K562 (cell line): ENCODE results near the gene SPAG4. TPM values are rescaled to one million over a fixed set of nuclear protein-coding genes. Genes with fewer than 3 reads are reported as not detected.

ENCODE experiments used
- ATAC-seq: fragments of 200-7000 bp; cut with Tn5 transposase; 3 replicates; pipeline ENCODE4 v1.9.1; 2020; ENCODE audit warnings: moderate library complexity
- BruUV-seq: library from RNA; stranded (reverse); fragments of 400-500 nt; replicated peaks from 2 replicates; lab custom pipeline; 2021; lab: Mats Ljungman, UMichigan
- CTCF ChIA-PET: fragments of 300-600 bp; formaldehyde crosslinking; extraction: SDS; loops from one replicate; lab custom pipeline; 2021; ENCODE audit warnings: low intra/inter-chr PET ratio; lab: Yijun Ruan, JAX
- POLR2A ChIA-PET: fragments of 300-600, 350-650 bp; sonication (Branson Sonifier 250); formaldehyde crosslinking; extraction: SDS; loops from one replicate; lab custom pipeline; 2021; ENCODE audit warnings: antibody characterized with exemption, inconsistent platforms; lab: Yijun Ruan, JAX
- DNase-seq, 4 experiments: peaks; one replicate each; pipeline versions ENCODE4 v3.0.0 to v3.0.0-alpha.2; 2011 to 2018; ENCODE audit warnings: low spot score in 3 of 4, mixed read lengths in 3 of 4; ENCODE audit errors: extremely low read depth in 1 of 4
- FAIRE-seq: peaks from 2 replicates; lab custom pipeline; 2011; peaks lifted over from hg19 to GRCh38; lab: Jason Lieb, UNC
- H2AFZ ChIP-seq: 2 replicates; pipeline ENCODE4 v1.6.0; 2011; ENCODE audit warnings: low read depth, low read length, control low read depth, inconsistent platforms
- H3K27ac ChIP-seq: fragments of 200-600 bp; 3 replicates; pipeline ENCODE4 v1.8.0; 2011; ENCODE audit warnings: low read depth, mild to moderate bottlenecking, control low read depth, inconsistent platforms, low read length, moderate library complexity, mixed read lengths; ENCODE audit errors: extremely low read depth
- H3K27me3 ChIP-seq, 2 experiments: fragments of 300-600 bp in 1 of 2; 2 replicates in 1 of 2; 3 replicates in 1 of 2; pipeline versions ENCODE4 v1.6.0 to v1.8.0; 2011; ENCODE audit warnings: inconsistent platforms in 2 of 2, low read length in 2 of 2, mild to moderate bottlenecking in 1 of 2, mixed read lengths in 1 of 2, moderate library complexity in 1 of 2; ENCODE audit not compliant: control insufficient read depth in 2 of 2, insufficient read depth in 2 of 2
- H3K36me3 ChIP-seq: fragments of 300-600 bp; 3 replicates; pipeline ENCODE4 v1.8.0; 2011; ENCODE audit warnings: mild to moderate bottlenecking, low read length, inconsistent platforms; ENCODE audit not compliant: control insufficient read depth, insufficient read depth
- H3K4me1 ChIP-seq, 2 experiments: fragments of 200-600 bp in 1 of 2; replicated peaks in 1 of 2; 2 replicates in 1 of 2; 3 replicates in 1 of 2; pipeline versions ENCODE4 v1.5.1 to v1.8.0; 2011; ENCODE audit warnings: inconsistent platforms in 2 of 2, low read length in 2 of 2, mild to moderate bottlenecking in 1 of 2, mixed read lengths in 1 of 2, moderate library complexity in 1 of 2; ENCODE audit not compliant: control insufficient read depth in 2 of 2, insufficient read depth in 2 of 2
- H3K4me2 ChIP-seq: 2 replicates; pipeline ENCODE4 v1.6.1; 2011; ENCODE audit warnings: low read length, control low read depth, inconsistent platforms, mixed read lengths; ENCODE audit not compliant: insufficient read depth
- H3K4me3 ChIP-seq: fragments of 200-600 bp; sonication (generic), shearing (Covaris generic); 2 replicates; pipeline ENCODE4 v1.5.1; 2016; ENCODE audit warnings: control low read depth, inconsistent platforms
- H3K79me2 ChIP-seq: fragments of 200-600 bp; 3 replicates; pipeline ENCODE4 v1.8.0; 2011; ENCODE audit warnings: low read length, inconsistent platforms; ENCODE audit not compliant: control insufficient read depth, insufficient read depth
- H3K9ac ChIP-seq, 2 experiments: 2 replicates each; pipeline versions ENCODE4 v1.6.0 to v1.6.1; 2011; ENCODE audit warnings: low read depth in 2 of 2, low read length in 2 of 2, control low read depth in 1 of 2, inconsistent platforms in 1 of 2, mild to moderate bottlenecking in 1 of 2, mixed read lengths in 1 of 2; ENCODE audit not compliant: insufficient read depth in 1 of 2
- H3K9me1 ChIP-seq: one replicate; pipeline ENCODE4 v1.6.0; 2011; ENCODE audit warnings: inconsistent platforms, mild to moderate bottlenecking, low read length, moderate library complexity; ENCODE audit not compliant: control insufficient read depth, insufficient read depth
- H3K9me3 ChIP-seq: replicated peaks from 2 replicates; pipeline ENCODE4 v1.5.1; 2011; ENCODE audit warnings: low read depth, low read length, inconsistent platforms; ENCODE audit not compliant: control insufficient read depth, insufficient read depth
- H4K20me1 ChIP-seq: replicated peaks from 2 replicates; pipeline ENCODE4 v1.6.1; 2011; ENCODE audit warnings: low read length, inconsistent platforms, mixed read lengths; ENCODE audit not compliant: control insufficient read depth, insufficient read depth
- RAD21 ChIP-seq, 2 experiments: fragments of 250-450 bp in 1 of 2; fragments of 450-650 bp in 1 of 2; sonication (Bioruptor Pico) in 1 of 2; formaldehyde crosslinking in 1 of 2; IDR thresholded peaks in 1 of 2; conservative IDR thresholded peaks in 1 of 2; 2 replicates each; pipeline versions ENCODE4 v1.4.0 to v1.8.0; 2020 to 2022; ENCODE audit warnings: mild to moderate bottlenecking in 2 of 2, moderate library complexity in 1 of 2
- SAFB ChIP-seq: fragments of 200-400 bp; formaldehyde crosslinking; IDR thresholded peaks from 2 replicates; pipeline ENCODE4 v1.6.1; 2017; ENCODE audit warnings: low read depth, low read length, borderline replicate concordance
- U2AF1 ChIP-seq: fragments of 200-400 bp; formaldehyde crosslinking; optimal IDR thresholded peaks from 2 replicates; pipeline ENCODE3; 2017; ENCODE audit warnings: mild to moderate bottlenecking, low read depth, low read length, moderate library complexity
- YY1 ChIP-seq, 3 experiments: IDR thresholded peaks; 2 replicates each; pipeline ENCODE4 v1.6.1; 2011; ENCODE audit warnings: low read length in 2 of 3, mild to moderate bottlenecking in 2 of 3, moderate library complexity in 2 of 3, borderline replicate concordance in 1 of 3, control low read depth in 1 of 3, low read depth in 1 of 3; ENCODE audit not compliant: insufficient read depth in 3 of 3, insufficient replicate concordance in 2 of 3, control insufficient read depth in 1 of 3, insufficient read length in 1 of 3; ENCODE audit errors: extremely low read depth in 1 of 3
- WGBS: fragments of 100-300 bp; shearing (Covaris generic); methylation state at CpG from one replicate; pipeline ENCODE4 v1.1.6; 2016; ENCODE audit warnings: low coverage, mixed read lengths; ENCODE audit not compliant: insufficient coverage; ENCODE audit errors: missing lambda C conversion rate; 5-methylcytosine and 5-hydroxymethylcytosine counted together
- in situ Hi-C: fragments of 300-500 bp; cut with MboI; formaldehyde crosslinking; loops from 4 replicates; pipeline ENCODE4 v1.15.0; 2018; ENCODE audit warnings: inconsistent platforms, mixed read lengths
- intact Hi-C: fragments of 100-400 bp; cut with micrococcal nuclease; formaldehyde crosslinking; loops from 2 replicates; pipeline ENCODE4 v1.14.2; 2022
- polyA plus RNA-seq, 8 experiments: library from polyadenylated mRNA; depleted of rRNA in 4 of 8; stranded (reverse) in 5 of 8; unstranded in 3 of 8; fragments of >200 nt; fragmentation: Nextera tagmentation in 2 of 8; fragmentation: Illumina TruSeq in 1 of 8; extraction: Ambion mirVana in 2 of 8; extraction: Trizol in 1 of 8; gene quantifications; 2 replicates each; pipeline versions ENCODE4 v1.2.1 to v1.2.3, GENCODE V29; 2011 to 2014; ENCODE audit warnings: inconsistent platforms in 1 of 8, missing spikeins in 1 of 8
- total RNA-seq, 7 experiments: library from RNA; depleted of rRNA in 6 of 7; stranded (reverse); fragments of >200 nt in 6 of 7; fragmentation: Illumina TruSeq in 2 of 7; extraction: Trizol in 2 of 7; gene quantifications; 2 replicates each; pipeline versions ENCODE4 v1.2.1 to v1.2.3, GENCODE V29; 2011 to 2021; ENCODE audit warnings: low replicate concordance in 1 of 7
- TF ChIP-seq, protein P1 (sequence below): fragments of 450-650 bp; IDR thresholded peaks from 2 replicates; pipeline ENCODE4 v1.6.1; 2014; ENCODE audit warnings: low read depth, mild to moderate bottlenecking, moderate library complexity, borderline replicate concordance
- TF ChIP-seq, protein P2 (sequence below), 3 experiments: IDR thresholded peaks in 2 of 3; conservative IDR thresholded peaks in 1 of 3; 2 replicates each; pipeline ENCODE4 v1.5.1; 2011 to 2012; ENCODE audit warnings: low read length in 3 of 3, mild to moderate bottlenecking in 3 of 3, control low read depth in 2 of 3, improper control_type of control experiment in 1 of 3, inconsistent platforms in 1 of 3, low read depth in 1 of 3, mixed read lengths in 1 of 3, moderate library complexity in 1 of 3; ENCODE audit not compliant: insufficient read depth in 2 of 3
- TF ChIP-seq, protein P3 (sequence below): sonication (generic); IDR thresholded peaks from 2 replicates; pipeline ENCODE4 v1.6.1; 2016
- TF ChIP-seq, protein P4 (sequence below): IDR thresholded peaks from 2 replicates; pipeline ENCODE4 v1.6.1; 2011; ENCODE audit warnings: borderline replicate concordance, low read depth, mild to moderate bottlenecking, moderate library complexity, low read length; ENCODE audit not compliant: insufficient read depth, poor library complexity, severe bottlenecking

SPAG4 gene
- total and polyA plus RNA-seq, 9 of the 15 experiments (the other 6 are each of a cell fraction or from before 2014, with no cell fraction given): 1.6 to 11.4 (median 4.6) TPM

DNA sequence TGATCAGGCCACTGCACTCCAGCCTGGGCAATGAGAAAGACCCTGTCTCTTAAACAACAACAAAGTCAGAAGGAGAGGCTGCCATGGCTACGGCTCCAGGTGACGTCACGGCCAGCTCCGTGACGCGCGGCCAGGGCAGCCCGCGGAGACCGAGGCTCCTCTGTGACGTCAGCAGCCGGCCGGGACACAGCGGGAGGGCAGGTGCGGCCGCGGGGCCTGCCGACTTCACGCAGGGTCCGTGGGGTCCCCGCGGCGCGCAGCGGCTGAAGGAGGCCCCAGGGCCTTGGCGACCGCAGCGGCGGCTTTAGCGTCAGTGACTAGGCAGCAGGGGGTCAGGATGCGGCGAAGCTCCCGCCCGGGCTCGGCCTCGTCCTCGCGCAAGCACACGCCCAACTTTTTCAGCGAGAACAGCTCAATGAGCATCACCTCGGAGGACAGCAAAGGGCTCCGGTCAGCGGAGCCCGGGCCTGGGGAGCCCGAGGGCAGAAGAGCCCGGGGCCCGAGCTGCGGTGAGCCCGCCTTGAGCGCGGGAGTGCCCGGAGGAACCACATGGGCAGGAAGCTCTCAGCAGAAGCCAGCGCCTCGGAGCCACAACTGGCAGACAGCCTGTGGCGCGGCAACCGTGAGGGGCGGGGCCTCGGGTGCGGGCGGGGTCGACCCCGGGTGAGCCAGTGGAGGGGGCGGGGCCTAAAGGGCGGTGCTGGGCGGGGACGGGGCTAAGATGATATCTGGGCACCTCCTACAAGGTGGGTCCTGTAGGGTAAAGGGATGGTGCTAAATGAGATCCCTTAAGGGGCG is at the start of gene SPAG4 (continued):
- TF ChIP-seq SAFB: peak; percentile 52; the same call in 1 of the 2 replicates
- TF ChIP-seq, protein P1, sequence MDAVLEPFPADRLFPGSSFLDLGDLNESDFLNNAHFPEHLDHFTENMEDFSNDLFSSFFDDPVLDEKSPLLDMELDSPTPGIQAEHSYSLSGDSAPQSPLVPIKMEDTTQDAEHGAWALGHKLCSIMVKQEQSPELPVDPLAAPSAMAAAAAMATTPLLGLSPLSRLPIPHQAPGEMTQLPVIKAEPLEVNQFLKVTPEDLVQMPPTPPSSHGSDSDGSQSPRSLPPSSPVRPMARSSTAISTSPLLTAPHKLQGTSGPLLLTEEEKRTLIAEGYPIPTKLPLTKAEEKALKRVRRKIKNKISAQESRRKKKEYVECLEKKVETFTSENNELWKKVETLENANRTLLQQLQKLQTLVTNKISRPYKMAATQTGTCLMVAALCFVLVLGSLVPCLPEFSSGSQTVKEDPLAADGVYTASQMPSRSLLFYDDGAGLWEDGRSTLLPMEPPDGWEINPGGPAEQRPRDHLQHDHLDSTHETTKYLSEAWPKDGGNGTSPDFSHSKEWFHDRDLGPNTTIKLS: peak; percentile 76; the same call in 1 of the 2 replicates
- TF ChIP-seq U2AF1: peak; percentile 53
- TF ChIP-seq, all 486 proteins: peak for 130

DNA sequence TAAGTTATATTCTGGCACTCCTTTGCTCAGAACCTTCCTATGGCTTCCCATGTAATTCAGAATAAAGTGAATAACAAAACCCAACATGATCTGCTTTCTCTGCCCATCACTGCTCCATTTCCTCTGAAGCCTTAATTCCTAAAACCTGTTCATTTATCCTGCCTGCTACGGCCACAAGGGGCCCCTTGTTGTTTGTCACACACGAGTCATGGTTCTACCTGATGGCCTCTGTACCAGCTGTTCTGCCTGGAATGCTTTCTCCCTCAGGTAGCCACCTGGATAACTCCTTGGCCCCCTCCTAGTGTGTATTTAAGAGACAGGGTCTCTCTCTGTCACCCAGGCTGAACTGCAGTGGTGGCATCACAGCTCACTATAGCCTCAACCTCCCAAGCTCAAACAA is 47.0 kb upstream of the SPAG4 start:
- Histone ChIP-seq H3K4me2 (no peak overlapping the region), H3K79me2 (no peaks in the 10 kb centered on the region), H3K36me3 (no peaks in the 10 kb centered on the region), H3K4me3 (no peak overlapping the region), H3K9me3 (no peaks in the 10 kb centered on the region), H3K27ac (no peak overlapping the region), H3K9ac (no peak overlapping the region), H2AFZ (no peak overlapping the region), H3K27me3 (peaks cover 2 to 12% of the 10 kb centered on the region in 2 experiments; a peak in 4 of 5 replicates), H3K9me1 (no peaks in the 10 kb centered on the region), H3K4me1 (peaks cover 0 to 3% of the 10 kb centered on the region in 2 experiments; a peak in 1 of 5 replicates), H4K20me1 (no peaks in the 10 kb centered on the region)
- DNase-seq (peak; percentile 25 to 47 (median 36)), ATAC-seq (peak; percentile 90), FAIRE-seq (peak; percentile 61)
- no TSS peak for BruUV-seq
- ChIA-PET CTCF (interaction anchor here (0.6 kb wide), 1 partner anchor 144 kb away, joined by 7 read pairs; no protein-coding TSS in a partner anchor), POLR2A (interaction anchor here (1.0 kb wide), 1 partner anchor 10 kb away, joined by 3 read pairs; no protein-coding TSS in a partner anchor)
- intact Hi-C loops (no loop called here), in situ Hi-C loops (no loop called here)
- WGBS: 0% methylated on average over 2 of the region's 2 CpGs
- TF ChIP-seq YY1 (IDR thresholded peaks at IDR 0.05; ENCODE audit: borderline replicate concordance in 1 of 3, control insufficient read depth in 1 of 3, extremely low read depth in 1 of 3, insufficient read depth in 3 of 3, insufficient read length in 1 of 3, insufficient replicate concordance in 2 of 3, low read depth in 1 of 3, low read length in 2 of 3) (peak in 1 of 3 experiments; percentile 15), RAD21 (CRISPR knock-in tag; conservative IDR thresholded peaks at IDR 0.05 in 1 of 2, IDR thresholded peaks at IDR 0.05 in 1 of 2) (peak in 1 of 2 experiments; percentile 17; a peak in 1 of 4 replicates)
- TF ChIP-seq, protein P2, sequence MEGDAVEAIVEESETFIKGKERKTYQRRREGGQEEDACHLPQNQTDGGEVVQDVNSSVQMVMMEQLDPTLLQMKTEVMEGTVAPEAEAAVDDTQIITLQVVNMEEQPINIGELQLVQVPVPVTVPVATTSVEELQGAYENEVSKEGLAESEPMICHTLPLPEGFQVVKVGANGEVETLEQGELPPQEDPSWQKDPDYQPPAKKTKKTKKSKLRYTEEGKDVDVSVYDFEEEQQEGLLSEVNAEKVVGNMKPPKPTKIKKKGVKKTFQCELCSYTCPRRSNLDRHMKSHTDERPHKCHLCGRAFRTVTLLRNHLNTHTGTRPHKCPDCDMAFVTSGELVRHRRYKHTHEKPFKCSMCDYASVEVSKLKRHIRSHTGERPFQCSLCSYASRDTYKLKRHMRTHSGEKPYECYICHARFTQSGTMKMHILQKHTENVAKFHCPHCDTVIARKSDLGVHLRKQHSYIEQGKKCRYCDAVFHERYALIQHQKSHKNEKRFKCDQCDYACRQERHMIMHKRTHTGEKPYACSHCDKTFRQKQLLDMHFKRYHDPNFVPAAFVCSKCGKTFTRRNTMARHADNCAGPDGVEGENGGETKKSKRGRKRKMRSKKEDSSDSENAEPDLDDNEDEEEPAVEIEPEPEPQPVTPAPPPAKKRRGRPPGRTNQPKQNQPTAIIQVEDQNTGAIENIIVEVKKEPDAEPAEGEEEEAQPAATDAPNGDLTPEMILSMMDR (IDR thresholded peaks at IDR 0.05 in 2 of 3, conservative IDR thresholded peaks at IDR 0.05 in 1 of 3; ENCODE audit: insufficient read depth in 2 of 3, low read depth in 1 of 3, low read length in 3 of 3): peak; percentile 36 to 55 (median 49); a peak in 5 of 6 replicates
- TF ChIP-seq, protein P3, sequence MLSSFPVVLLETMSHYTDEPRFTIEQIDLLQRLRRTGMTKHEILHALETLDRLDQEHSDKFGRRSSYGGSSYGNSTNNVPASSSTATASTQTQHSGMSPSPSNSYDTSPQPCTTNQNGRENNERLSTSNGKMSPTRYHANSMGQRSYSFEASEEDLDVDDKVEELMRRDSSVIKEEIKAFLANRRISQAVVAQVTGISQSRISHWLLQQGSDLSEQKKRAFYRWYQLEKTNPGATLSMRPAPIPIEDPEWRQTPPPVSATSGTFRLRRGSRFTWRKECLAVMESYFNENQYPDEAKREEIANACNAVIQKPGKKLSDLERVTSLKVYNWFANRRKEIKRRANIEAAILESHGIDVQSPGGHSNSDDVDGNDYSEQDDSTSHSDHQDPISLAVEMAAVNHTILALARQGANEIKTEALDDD: no peak
- TF ChIP-seq, protein P4, sequence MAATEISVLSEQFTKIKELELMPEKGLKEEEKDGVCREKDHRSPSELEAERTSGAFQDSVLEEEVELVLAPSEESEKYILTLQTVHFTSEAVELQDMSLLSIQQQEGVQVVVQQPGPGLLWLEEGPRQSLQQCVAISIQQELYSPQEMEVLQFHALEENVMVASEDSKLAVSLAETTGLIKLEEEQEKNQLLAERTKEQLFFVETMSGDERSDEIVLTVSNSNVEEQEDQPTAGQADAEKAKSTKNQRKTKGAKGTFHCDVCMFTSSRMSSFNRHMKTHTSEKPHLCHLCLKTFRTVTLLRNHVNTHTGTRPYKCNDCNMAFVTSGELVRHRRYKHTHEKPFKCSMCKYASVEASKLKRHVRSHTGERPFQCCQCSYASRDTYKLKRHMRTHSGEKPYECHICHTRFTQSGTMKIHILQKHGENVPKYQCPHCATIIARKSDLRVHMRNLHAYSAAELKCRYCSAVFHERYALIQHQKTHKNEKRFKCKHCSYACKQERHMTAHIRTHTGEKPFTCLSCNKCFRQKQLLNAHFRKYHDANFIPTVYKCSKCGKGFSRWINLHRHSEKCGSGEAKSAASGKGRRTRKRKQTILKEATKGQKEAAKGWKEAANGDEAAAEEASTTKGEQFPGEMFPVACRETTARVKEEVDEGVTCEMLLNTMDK: peak; percentile 80
